Lower lobe of right lung (tissue), 2 donors: ENCODE data around the gene ABCC1. TPM values are rescaled to one million over a fixed set of nuclear protein-coding genes. Genes with fewer than 3 reads are reported as not detected.

ENCODE experiments used
- ATAC-seq, 2 donors: fragments of 200-7000 bp; cut with Tn5 transposase; one replicate each; pipeline ENCODE4 v1.9.1; 2020 to 2022; ENCODE audit warnings: mild to moderate bottlenecking in 2 of 2, moderate library complexity in 2 of 2
- DNase-seq: peaks from one replicate; pipeline ENCODE4 v3.0.0-alpha.2; 2020
- H3K27ac ChIP-seq: fragments of 200-600 bp; one replicate; pipeline ENCODE4 v1.8.0; 2022
- H3K27me3 ChIP-seq: fragments of 200-600 bp; one replicate; pipeline ENCODE4 v1.8.0; 2022; ENCODE audit warnings: low read depth
- H3K36me3 ChIP-seq: fragments of 200-600 bp; one replicate; pipeline ENCODE4 v1.8.0; 2022; ENCODE audit warnings: mild to moderate bottlenecking
- H3K4me1 ChIP-seq: fragments of 200-600 bp; one replicate; pipeline ENCODE4 v1.8.0; 2022
- H3K4me3 ChIP-seq: fragments of 200-600 bp; one replicate; pipeline ENCODE4 v1.8.0; 2022; ENCODE audit warnings: mild to moderate bottlenecking
- H3K9me3 ChIP-seq: fragments of 200-600 bp; one replicate; pipeline ENCODE4 v1.8.0; 2022
- intact Hi-C: fragments of 100-400 bp; cut with DNase I; formaldehyde crosslinking; loops from one replicate; pipeline ENCODE4 v1.11.0; 2022
- total RNA-seq: library from RNA; stranded (reverse); fragmentation: NEBNext Ultra II Directional; extraction: Animal tissue kit (Norgen Biotek cat#: 25700); gene quantifications from one replicate; pipeline ENCODE4 v1.2.1, GENCODE V29; 2021
- TF ChIP-seq, protein P1 (sequence below): fragments of 200-600 bp; IDR thresholded peaks from one replicate; pipeline ENCODE4 v1.8.0; 2022; ENCODE audit warnings: antibody characterized with exemption, mild to moderate bottlenecking
- donor health status: DM: no; HTN: yes; CAD: no; lungs with severe emphysema.

Gene ABCC1
- total RNA-seq, 1 donor from 2014 or later = 47.5 TPM

DNA sequence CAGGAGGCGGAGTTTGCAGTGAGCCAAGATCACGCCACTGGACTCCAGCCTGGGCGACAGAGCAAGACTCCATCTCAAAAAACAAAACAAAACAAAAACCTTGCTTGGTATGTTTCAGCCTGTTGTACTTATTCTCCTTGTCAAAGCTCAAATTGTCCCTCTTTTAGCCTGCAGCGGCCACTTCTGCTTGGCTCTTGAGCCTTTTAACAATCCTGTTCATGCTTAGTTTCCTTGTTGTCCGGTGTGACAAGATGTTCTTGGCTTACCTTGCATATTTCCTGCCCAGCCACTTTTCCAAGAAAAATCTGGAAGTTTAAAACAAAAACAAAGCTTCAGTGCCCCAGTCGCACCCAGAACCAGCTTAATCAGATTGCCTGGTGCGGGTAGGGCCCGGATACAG lies 81.0 kb downstream of the ABCC1 start:
- TF ChIP-seq, protein P1, sequence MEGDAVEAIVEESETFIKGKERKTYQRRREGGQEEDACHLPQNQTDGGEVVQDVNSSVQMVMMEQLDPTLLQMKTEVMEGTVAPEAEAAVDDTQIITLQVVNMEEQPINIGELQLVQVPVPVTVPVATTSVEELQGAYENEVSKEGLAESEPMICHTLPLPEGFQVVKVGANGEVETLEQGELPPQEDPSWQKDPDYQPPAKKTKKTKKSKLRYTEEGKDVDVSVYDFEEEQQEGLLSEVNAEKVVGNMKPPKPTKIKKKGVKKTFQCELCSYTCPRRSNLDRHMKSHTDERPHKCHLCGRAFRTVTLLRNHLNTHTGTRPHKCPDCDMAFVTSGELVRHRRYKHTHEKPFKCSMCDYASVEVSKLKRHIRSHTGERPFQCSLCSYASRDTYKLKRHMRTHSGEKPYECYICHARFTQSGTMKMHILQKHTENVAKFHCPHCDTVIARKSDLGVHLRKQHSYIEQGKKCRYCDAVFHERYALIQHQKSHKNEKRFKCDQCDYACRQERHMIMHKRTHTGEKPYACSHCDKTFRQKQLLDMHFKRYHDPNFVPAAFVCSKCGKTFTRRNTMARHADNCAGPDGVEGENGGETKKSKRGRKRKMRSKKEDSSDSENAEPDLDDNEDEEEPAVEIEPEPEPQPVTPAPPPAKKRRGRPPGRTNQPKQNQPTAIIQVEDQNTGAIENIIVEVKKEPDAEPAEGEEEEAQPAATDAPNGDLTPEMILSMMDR = no peak
- DNase-seq (peak; percentile 60), ATAC-seq (peak; percentile 71 to 83)
- Histone ChIP-seq H3K4me3 (no peak overlapping the region), H3K9me3 (no peaks in the 10 kb centered on the region), H3K27me3 (no peaks in the 10 kb centered on the region), H3K36me3 (peaks cover 13% of the 10 kb centered on the region), H3K4me1 (peaks cover 49% of the 10 kb centered on the region), H3K27ac (peak overlapping the region; percentile 67)
- intact Hi-C loops = no loop called here

DNA sequence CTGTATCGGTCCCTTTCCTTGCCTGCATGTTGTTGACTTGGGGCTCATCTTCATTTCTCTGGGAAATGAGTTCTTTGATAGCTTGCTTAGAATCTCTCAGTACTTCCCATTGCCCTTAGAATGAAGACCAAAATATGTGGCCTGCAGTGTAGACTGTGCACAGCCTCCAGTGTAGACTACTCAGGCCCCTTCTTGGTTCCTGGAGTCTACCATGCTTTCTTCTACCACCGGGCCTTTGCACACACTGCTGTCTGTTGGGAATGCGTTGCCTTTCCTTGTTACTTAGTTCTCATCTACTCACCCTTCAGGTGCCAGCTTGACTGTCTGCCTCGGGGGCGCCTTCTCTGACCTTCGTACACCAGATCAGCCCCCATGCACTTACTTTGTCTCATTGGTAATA lies 82.0 kb downstream of the ABCC1 start:
- H3K4me3 ChIP-seq = no peak overlapping the region
- H3K36me3 ChIP-seq = peaks cover 22% of the 10 kb centered on the region
- peaks cover 43% of the 10 kb centered on the region for H3K4me1 ChIP-seq
- TF ChIP-seq, protein P1 = no peak
- no peak for DNase-seq
- no peaks in the 10 kb centered on the region for H3K27me3 ChIP-seq
- intact Hi-C loops = no loop called here
- ATAC-seq = no peak
- H3K27ac ChIP-seq = peak overlapping the region; percentile 49
- H3K9me3 ChIP-seq = no peaks in the 10 kb centered on the region

DNA sequence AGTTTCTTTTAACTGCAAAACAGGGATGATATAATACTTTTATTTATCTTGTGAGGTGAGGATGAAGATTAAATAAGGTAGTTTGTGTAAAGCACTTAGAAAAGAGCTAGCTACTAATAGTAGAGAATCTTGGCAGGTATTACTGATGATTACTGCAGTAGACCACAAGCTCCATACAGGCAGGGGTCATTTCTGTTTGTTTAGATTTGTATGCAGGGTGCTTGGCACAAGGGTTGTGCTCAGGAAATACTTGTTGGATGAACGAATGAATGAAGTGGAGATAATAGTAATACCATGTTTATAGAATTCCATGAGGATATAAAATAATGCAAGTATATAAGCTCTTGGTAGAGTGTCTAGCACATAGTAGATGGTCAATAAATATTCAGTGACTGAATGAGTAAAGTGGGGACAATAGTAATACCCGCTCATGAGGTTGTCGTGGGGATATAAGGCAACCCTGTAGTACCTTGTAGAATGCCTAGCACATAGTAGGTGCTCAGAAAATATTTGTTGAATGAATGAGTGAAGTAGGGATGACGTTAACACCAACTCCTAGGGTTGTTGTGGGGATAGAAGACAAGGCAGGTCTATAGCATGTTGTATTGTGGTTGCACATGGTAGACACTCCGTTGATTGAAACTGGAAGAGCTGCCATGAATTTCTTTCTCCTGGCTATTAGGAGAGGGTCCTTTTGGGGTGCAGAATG lies 83.0 kb downstream of the ABCC1 start:
- intact Hi-C loops = no loop called here
- no peaks in the 10 kb centered on the region for H3K9me3 ChIP-seq
- H3K36me3 ChIP-seq = peaks cover 32% of the 10 kb centered on the region
- DNase-seq (no peak), ATAC-seq (no peak)
- no peak overlapping the region for H3K27ac ChIP-seq
- TF ChIP-seq, protein P1 = no peak
- no peaks in the 10 kb centered on the region for H3K27me3 ChIP-seq
- H3K4me3 ChIP-seq = no peak overlapping the region
- H3K4me1 ChIP-seq = peaks cover 38% of the 10 kb centered on the region

- peak in 1 of 2 donors; percentile 13 for ATAC-seq
- peak overlapping the region; percentile 43 for H3K27ac ChIP-seq
These were observed 83.8 kb downstream of the ABCC1 start for GRCh38 chr16:16033208-16033717.

DNA sequence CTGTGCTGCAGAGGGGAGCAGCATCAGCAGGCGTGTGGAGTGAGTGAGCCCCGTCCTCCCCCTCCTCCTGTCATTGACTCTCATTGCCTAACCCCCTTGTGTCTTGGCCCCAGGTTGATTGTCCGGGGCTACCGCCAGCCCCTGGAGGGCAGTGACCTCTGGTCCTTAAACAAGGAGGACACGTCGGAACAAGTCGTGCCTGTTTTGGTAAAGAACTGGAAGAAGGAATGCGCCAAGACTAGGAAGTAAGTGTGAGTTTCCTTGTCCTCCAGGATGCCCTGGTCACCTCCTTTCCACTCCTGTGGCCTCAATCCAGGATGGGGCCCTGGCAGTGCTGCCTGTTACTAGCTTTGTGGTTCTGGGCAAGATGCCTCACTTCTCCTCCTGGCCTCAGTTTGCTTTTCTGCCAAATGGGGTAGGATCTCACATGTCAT lies 87.0 kb downstream of the ABCC1 start:
- Histone ChIP-seq H3K4me1 (no peaks in the 10 kb centered on the region), H3K4me3 (no peak overlapping the region), H3K27me3 (no peaks in the 10 kb centered on the region), H3K36me3 (peaks cover 66% of the 10 kb centered on the region), H3K27ac (no peak overlapping the region), H3K9me3 (no peaks in the 10 kb centered on the region)
- DNase-seq = peak; percentile 60
- ATAC-seq = peak in 1 of 2 donors; percentile 63
- TF ChIP-seq, protein P1 = no peak
- intact Hi-C loops = no loop called here

More at GRCh38 chr16:16033208-16033717, 83.8 kb downstream of the ABCC1 start:
- H3K36me3 ChIP-seq = peaks cover 39% of the 10 kb centered on the region
- H3K4me1 ChIP-seq = peaks cover 30% of the 10 kb centered on the region
- no peaks in the 10 kb centered on the region for H3K27me3 ChIP-seq
- no peak overlapping the region for H3K4me3 ChIP-seq
- intact Hi-C loops = no loop called here
- H3K9me3 ChIP-seq = no peaks in the 10 kb centered on the region
- DNase-seq = no peak
- TF ChIP-seq, protein P1 = no peak
